OCI-LY7 (cell line): ENCODE results near the gene HLCS. TPM values are rescaled to one million over a fixed set of nuclear protein-coding genes. Genes with fewer than 3 reads are reported as not detected.

Experiments used
- BruUV-seq: library from RNA; stranded (reverse); fragments of 400-500 nt; replicated peaks from 2 replicates; lab custom pipeline; 2021; lab: Mats Ljungman, UMichigan
- CTCF ChIA-PET: fragments of 300-600 bp; sonication (Branson Sonifier 250); formaldehyde crosslinking; loops from one replicate; lab custom pipeline; 2022; ENCODE audit warnings: antibody characterized with exemption; ENCODE audit not compliant: unreplicated experiment; lab: Charles Lee
- POLR2A ChIA-PET: fragments of 300-600 bp; sonication (Branson Sonifier 250); formaldehyde crosslinking; loops from one replicate; lab custom pipeline; 2022; ENCODE audit warnings: antibody characterized with exemption; lab: Charles Lee
- DNase-seq: peaks from one replicate; pipeline ENCODE4 v3.0.0-alpha.2; 2015; ENCODE audit warnings: low spot score
- H2AFZ ChIP-seq: fragments of 200-600 bp; sonication (generic), shearing (Covaris generic); 2 replicates; pipeline ENCODE4 v1.6.1; 2014; ENCODE audit warnings: mild to moderate bottlenecking, antibody characterized with exemption, low read length, moderate library complexity
- H3K27ac ChIP-seq: fragments of 200-600 bp; sonication (generic); 2 replicates; pipeline ENCODE4 v1.5.1; 2014; ENCODE audit warnings: mixed run types, low read depth, mild to moderate bottlenecking, moderate library complexity, low read length, inconsistent platforms; ENCODE audit not compliant: poor library complexity, severe bottlenecking
- H3K36me3 ChIP-seq: fragments of 200-600 bp; sonication (generic); 2 replicates; pipeline ENCODE4 v1.6.1; 2014; ENCODE audit warnings: mild to moderate bottlenecking, antibody characterized with exemption, low read length, moderate library complexity, mixed read lengths; ENCODE audit not compliant: insufficient read depth
- H3K4me1 ChIP-seq: fragments of 200-600 bp; sonication (generic); 2 replicates; pipeline ENCODE4 v1.5.1; 2014; ENCODE audit warnings: mild to moderate bottlenecking, low read length; ENCODE audit not compliant: insufficient read depth, poor library complexity, severe bottlenecking
- H3K4me2 ChIP-seq: fragments of 200-600 bp; sonication (generic); 2 replicates; pipeline ENCODE4 v1.6.1; 2014; ENCODE audit warnings: mild to moderate bottlenecking, low read length
- H3K4me3 ChIP-seq: fragments of 200-600 bp; sonication (generic); 2 replicates; pipeline ENCODE4 v1.5.1; 2014; ENCODE audit warnings: mild to moderate bottlenecking, low read depth, low read length; ENCODE audit not compliant: poor library complexity, severe bottlenecking
- H3K79me2 ChIP-seq: fragments of 200-600 bp; sonication (generic); 2 replicates; pipeline ENCODE4 v1.6.1; 2016; ENCODE audit warnings: low read depth, mild to moderate bottlenecking, low read length, moderate library complexity, mixed read lengths; ENCODE audit not compliant: insufficient read depth
- H3K9me2 ChIP-seq: fragments of 200-600 bp; sonication (generic); 2 replicates; pipeline ENCODE4 v1.6.1; 2016; ENCODE audit warnings: mild to moderate bottlenecking, low read length, mixed read lengths; ENCODE audit not compliant: insufficient read depth
- H3K9me3 ChIP-seq: fragments of 200-600 bp; sonication (generic); 2 replicates; pipeline ENCODE4 v1.6.1; 2014; ENCODE audit warnings: mild to moderate bottlenecking, mixed run types, low read length, mixed read lengths
- H4K20me1 ChIP-seq: fragments of 200-600 bp; sonication (generic); 2 replicates; pipeline ENCODE4 v1.6.1; 2014; ENCODE audit warnings: mild to moderate bottlenecking, antibody characterized with exemption, low read length, moderate library complexity, mixed read lengths; ENCODE audit not compliant: insufficient read depth
- EZH2phosphoT487 ChIP-seq: fragments of 200-600 bp; sonication (generic); IDR thresholded peaks from 2 replicates; pipeline ENCODE4 v1.6.1; 2018; ENCODE audit warnings: low read depth, borderline replicate concordance, mild to moderate bottlenecking, mixed run types, antibody characterized with exemption, low read length, moderate library complexity, mixed read lengths
- intact Hi-C: fragments of 100-400 bp; cut with micrococcal nuclease; formaldehyde crosslinking; loops from one replicate; pipeline ENCODE4 v1.10.0; 2022; ENCODE audit not compliant: unreplicated experiment
- total RNA-seq, 2 experiments: library from RNA; depleted of rRNA in 1 of 2; stranded (reverse); fragments of >200 nt in 1 of 2; shearing (Covaris generic) in 1 of 2; gene quantifications; 2 replicates each; pipeline ENCODE4 v1.2.3, GENCODE V29; 2014 to 2022
- TF ChIP-seq, protein P1 (sequence below): fragments of 200-600 bp; sonication (generic); conservative IDR thresholded peaks from 2 replicates; pipeline ENCODE4 v1.5.1; 2014; ENCODE audit warnings: mild to moderate bottlenecking, antibody characterized with exemption, low read length, moderate library complexity, mixed read lengths

The HLCS gene
- total RNA-seq, 2 experiments from 2014 or later = 12.0 to 20.9 TPM

DNA sequence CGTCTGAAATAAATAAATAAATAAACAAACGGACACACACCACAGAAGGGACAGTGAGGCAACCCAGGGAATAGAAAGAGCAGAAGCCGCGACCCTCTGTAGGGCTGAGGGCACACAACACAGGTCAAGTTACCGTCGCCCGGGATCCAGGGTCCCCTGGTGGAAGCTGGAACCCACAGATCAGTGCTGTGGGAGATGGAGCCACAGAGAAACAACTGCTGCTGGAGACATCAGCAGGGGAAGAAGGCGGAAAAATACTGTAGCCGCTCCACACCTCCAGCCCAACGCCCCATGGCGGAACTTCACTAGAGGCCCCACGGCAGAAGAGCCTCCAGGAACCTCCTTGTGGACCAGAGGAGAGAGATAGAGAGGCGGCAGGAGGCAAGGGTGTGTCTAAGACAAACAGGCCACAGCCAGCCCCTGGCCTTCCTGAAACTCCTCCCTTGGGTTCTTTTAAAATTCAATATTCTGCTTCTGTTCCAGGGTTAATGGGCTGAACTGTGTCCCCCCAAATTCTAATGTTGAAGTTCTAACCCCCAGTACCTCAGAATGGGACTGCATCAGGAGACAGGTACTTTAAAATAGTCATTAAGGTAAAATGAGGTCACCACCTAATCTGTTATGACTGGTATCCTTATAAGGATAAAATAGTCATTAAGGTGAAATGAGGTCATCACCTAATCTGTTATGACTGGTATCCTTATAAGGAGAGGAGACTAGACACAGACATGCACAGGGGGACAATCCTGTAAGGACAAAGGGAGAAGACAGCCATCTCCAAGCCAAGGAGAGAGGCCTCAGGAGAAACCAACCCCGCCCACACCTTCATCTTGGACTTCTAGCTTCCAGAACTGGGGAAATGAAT, 7.7 kb upstream of the HLCS start:
- H3K9me3 ChIP-seq = no peaks in the 10 kb centered on the region
- H3K4me2 ChIP-seq = no peak overlapping the region
- ChIA-PET POLR2A (no interaction called here), CTCF (no interaction called here)
- H3K27ac ChIP-seq = no peak overlapping the region
- H3K4me1 ChIP-seq = peaks cover 8% of the 10 kb centered on the region
- TF ChIP-seq, protein P1, sequence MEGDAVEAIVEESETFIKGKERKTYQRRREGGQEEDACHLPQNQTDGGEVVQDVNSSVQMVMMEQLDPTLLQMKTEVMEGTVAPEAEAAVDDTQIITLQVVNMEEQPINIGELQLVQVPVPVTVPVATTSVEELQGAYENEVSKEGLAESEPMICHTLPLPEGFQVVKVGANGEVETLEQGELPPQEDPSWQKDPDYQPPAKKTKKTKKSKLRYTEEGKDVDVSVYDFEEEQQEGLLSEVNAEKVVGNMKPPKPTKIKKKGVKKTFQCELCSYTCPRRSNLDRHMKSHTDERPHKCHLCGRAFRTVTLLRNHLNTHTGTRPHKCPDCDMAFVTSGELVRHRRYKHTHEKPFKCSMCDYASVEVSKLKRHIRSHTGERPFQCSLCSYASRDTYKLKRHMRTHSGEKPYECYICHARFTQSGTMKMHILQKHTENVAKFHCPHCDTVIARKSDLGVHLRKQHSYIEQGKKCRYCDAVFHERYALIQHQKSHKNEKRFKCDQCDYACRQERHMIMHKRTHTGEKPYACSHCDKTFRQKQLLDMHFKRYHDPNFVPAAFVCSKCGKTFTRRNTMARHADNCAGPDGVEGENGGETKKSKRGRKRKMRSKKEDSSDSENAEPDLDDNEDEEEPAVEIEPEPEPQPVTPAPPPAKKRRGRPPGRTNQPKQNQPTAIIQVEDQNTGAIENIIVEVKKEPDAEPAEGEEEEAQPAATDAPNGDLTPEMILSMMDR = no peak
- DNase-seq = no peak
- H2AFZ ChIP-seq = no peak overlapping the region
- no peaks in the 10 kb centered on the region for H3K36me3 ChIP-seq
- H3K4me3 ChIP-seq = no peak overlapping the region
- no TSS peak for BruUV-seq
- H3K79me2 ChIP-seq = no peaks in the 10 kb centered on the region
- H4K20me1 ChIP-seq = no peaks in the 10 kb centered on the region
- no peaks in the 10 kb centered on the region for H3K9me2 ChIP-seq
- intact Hi-C loops = no loop called here

DNA sequence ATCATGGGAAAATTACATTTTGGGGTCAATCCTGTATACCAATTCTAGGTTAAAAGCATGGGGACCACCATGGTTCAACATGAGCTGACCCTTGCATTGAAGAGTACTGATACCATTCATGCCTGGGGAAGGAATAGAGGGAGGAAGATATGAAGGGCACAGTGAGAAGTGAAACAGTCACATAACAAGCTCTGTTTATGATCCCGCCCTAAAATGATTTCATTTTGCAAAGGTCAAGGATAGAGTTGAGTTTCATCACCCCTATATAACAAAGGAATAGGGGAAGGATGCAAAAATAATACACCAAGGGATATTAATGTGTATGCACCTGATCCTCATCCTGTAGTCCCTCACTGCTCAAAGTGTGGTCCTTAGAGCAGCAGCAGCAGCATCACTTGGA, 2.5 kb upstream of the HLCS start:
- no peak for TF ChIP-seq EZH2phosphoT487
- TF ChIP-seq, protein P1 = no peak
- no peaks in the 10 kb centered on the region for H3K9me3 ChIP-seq
- no peak overlapping the region for H3K27ac ChIP-seq
- intact Hi-C loops = loop anchor here (10.0 kb wide), 1 partner anchor 396 kb away; the partner anchor contains the start of gene DYRK1A
- POLR2A ChIA-PET = no interaction called here
- H2AFZ ChIP-seq = no peak overlapping the region
- no peak overlapping the region for H3K4me2 ChIP-seq
- H3K36me3 ChIP-seq = no peaks in the 10 kb centered on the region
- no peak overlapping the region for H3K4me3 ChIP-seq
- DNase-seq = no peak
- no peaks in the 10 kb centered on the region for H3K9me2 ChIP-seq
- H4K20me1 ChIP-seq = no peaks in the 10 kb centered on the region
- no peaks in the 10 kb centered on the region for H3K79me2 ChIP-seq
- CTCF ChIA-PET = no interaction called here
- TSS peak; percentile 37 for BruUV-seq
- H3K4me1 ChIP-seq = peaks cover 24% of the 10 kb centered on the region

DNA sequence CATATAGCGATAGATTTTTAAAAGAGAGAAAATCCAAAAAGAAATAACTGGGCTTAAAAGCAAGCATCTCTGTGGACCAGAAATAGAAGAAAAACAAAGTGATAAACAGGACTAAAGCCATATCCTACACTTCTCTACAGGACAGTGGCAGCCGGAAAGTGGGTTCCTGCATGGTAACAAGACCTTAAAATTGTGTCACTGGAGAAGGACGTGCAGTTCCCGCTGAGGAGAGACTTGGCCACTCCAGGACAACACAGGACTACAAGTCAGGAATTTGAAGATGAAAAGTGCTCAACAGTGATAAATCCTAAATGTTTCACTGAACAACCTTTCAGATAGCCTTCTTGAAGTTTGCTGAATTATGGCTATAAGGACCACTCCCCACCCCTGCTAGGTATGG, 1.9 kb upstream of the HLCS start:
- H3K4me3 ChIP-seq = no peak overlapping the region
- no peaks in the 10 kb centered on the region for H3K9me3 ChIP-seq
- POLR2A ChIA-PET = interaction anchor here (0.5 kb wide), 1 partner anchor 172 kb away, joined by 5 read pairs; no protein-coding TSS in a partner anchor
- H3K4me1 ChIP-seq = peaks cover 24% of the 10 kb centered on the region
- no peaks in the 10 kb centered on the region for H3K79me2 ChIP-seq
- H2AFZ ChIP-seq = no peak overlapping the region
- no TSS peak for BruUV-seq
- H3K9me2 ChIP-seq = no peaks in the 10 kb centered on the region
- CTCF ChIA-PET = no interaction called here
- H3K36me3 ChIP-seq = no peaks in the 10 kb centered on the region
- no peaks in the 10 kb centered on the region for H4K20me1 ChIP-seq
- intact Hi-C loops = loop anchor here (10.0 kb wide), 1 partner anchor 396 kb away; the partner anchor contains the start of gene DYRK1A
- no peak for DNase-seq
- no peak for TF ChIP-seq EZH2phosphoT487
- TF ChIP-seq, protein P1 = no peak
- no peak overlapping the region for H3K4me2 ChIP-seq
- H3K27ac ChIP-seq = no peak overlapping the region
